ENCODE measurements around the gene SYT17. TPM values are rescaled to one million over a fixed set of nuclear protein-coding genes. Genes with fewer than 3 reads are reported as not detected.

The SYT17 gene
- polyA plus RNA-seq, 1 donor (not counting 4 experiments of a cell fraction or from before 2014, with no cell fraction given), result not detected

DNA sequence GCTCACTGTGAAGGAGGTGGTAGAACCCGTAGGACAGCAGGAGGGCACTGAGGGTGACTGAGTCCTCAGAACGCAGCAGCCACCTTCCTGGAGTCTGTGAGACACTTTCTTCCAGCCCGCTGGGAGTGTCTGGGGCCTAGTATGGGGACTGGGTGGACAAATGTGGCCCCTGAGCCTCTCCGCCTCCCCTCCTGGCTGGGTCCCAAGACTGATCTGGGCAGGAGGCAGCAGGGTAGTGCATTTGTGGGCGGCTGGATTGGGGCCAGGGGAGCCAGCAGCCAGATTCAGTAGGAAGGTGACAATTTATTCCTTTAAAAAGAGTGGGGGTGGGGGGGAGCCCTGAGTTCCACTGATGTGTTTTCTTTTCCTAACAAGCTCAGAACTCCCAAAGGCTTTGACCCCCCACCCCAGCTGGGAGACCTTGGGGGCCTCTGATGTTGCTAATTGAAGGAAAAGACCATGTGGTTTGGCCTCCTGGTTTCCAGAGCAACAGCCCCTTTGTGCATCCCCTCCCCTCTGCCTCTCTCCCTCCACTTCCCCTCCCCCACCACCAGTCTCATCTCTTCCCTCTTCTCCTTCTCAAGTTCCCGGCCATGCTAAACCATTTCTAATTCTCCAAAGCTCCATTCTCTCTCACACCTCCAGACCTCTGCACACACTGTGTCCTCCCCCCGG is 121.9 kb downstream of the SYT17 start:
- Histone ChIP-seq H3K79me2 (ENCODE audit: control insufficient read depth, insufficient read depth, low read length) (no peaks in the 10 kb centered on the region), H3K27me3 (ENCODE audit: control insufficient read depth, extremely low read depth, insufficient read depth, low read length) (no peaks in the 10 kb centered on the region), H3K36me3 (ENCODE audit: control insufficient read depth in 2 of 2, extremely low read depth in 1 of 2, insufficient read depth in 2 of 2, low read length in 2 of 2) (no peaks in the 10 kb centered on the region), H3K9me3 (ENCODE audit: control insufficient read depth, low read depth, low read length) (no peaks in the 10 kb centered on the region), H4K20me1 (ENCODE audit: control insufficient read depth, extremely low read depth, insufficient read depth, low read length) (no peaks in the 10 kb centered on the region), H3K9me1 (ENCODE audit: control insufficient read depth, extremely low read depth, insufficient read depth, low read length) (no peaks in the 10 kb centered on the region), H3K27ac (ENCODE audit: control insufficient read depth, insufficient read depth, low read length) (no peak overlapping the region), H3K4me1 (ENCODE audit: control insufficient read depth, extremely low read depth, insufficient read depth, low read length) (no peaks in the 10 kb centered on the region), H3K4me3 (ENCODE audit: control insufficient read depth in 2 of 3, extremely low read depth in 1 of 3, insufficient read depth in 2 of 3, low read depth in 1 of 3, low read length in 3 of 3) (no peak overlapping the region), H2AFZ (ENCODE audit: control insufficient read depth, low read length) (no peak overlapping the region), H3K4me2 (ENCODE audit: control insufficient read depth, extremely low read depth, insufficient read depth, low read depth, low read length) (no peak overlapping the region), H3K9ac (ENCODE audit: control insufficient read depth, extremely low read depth, insufficient read depth, low read length) (no peak overlapping the region)
- TF ChIP-seq, protein P1, sequence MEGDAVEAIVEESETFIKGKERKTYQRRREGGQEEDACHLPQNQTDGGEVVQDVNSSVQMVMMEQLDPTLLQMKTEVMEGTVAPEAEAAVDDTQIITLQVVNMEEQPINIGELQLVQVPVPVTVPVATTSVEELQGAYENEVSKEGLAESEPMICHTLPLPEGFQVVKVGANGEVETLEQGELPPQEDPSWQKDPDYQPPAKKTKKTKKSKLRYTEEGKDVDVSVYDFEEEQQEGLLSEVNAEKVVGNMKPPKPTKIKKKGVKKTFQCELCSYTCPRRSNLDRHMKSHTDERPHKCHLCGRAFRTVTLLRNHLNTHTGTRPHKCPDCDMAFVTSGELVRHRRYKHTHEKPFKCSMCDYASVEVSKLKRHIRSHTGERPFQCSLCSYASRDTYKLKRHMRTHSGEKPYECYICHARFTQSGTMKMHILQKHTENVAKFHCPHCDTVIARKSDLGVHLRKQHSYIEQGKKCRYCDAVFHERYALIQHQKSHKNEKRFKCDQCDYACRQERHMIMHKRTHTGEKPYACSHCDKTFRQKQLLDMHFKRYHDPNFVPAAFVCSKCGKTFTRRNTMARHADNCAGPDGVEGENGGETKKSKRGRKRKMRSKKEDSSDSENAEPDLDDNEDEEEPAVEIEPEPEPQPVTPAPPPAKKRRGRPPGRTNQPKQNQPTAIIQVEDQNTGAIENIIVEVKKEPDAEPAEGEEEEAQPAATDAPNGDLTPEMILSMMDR (optimal IDR thresholded peaks at IDR 0.05 in 1 of 3, IDR thresholded peaks at IDR 0.05 in 1 of 3, conservative IDR thresholded peaks at IDR 0.05 in 1 of 3; ENCODE audit: extremely low read depth in 1 of 3, insufficient read depth in 2 of 3, low read length in 3 of 3), result no peak
- no peak for TF ChIP-seq EZH2 (IDR thresholded peaks at IDR 0.05; ENCODE audit: low read length)
- dilution Hi-C loops (cut with MboI; ENCODE audit: extremely low pct_ligation_motif_present, low sequenced_read_pairs), result no loop called here
- DNase-seq (ENCODE audit: low read depth, low spot score) (no peak), FAIRE-seq (no peak)

DNA sequence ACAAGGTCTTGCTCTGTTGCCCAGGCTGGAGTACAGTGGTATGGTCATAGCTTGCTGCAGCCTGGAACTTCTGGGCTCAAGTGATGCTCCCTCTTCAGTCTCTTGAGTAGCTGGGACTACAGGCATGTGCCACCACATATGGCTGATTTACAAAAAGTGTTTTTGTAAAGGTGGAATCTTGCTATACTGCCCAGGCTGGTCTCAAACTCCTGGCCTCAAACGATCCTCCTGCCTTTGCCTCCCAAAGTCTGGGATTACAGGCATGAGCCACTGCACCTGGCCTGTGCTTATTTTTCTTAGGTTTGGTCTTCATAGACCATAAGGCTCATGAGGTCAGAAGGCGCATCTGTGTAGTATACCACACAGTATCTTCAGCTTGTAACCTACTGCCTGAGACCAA is 122.8 kb downstream of the SYT17 start:
- no peak overlapping the region for H3K4me2 ChIP-seq (ENCODE audit: control insufficient read depth, extremely low read depth, insufficient read depth, low read depth, low read length)
- no peak overlapping the region for H3K27ac ChIP-seq (ENCODE audit: control insufficient read depth, insufficient read depth, low read length)
- dilution Hi-C loops (cut with MboI; ENCODE audit: extremely low pct_ligation_motif_present, low sequenced_read_pairs), result no loop called here
- H3K9me1 ChIP-seq (ENCODE audit: control insufficient read depth, extremely low read depth, insufficient read depth, low read length), result no peaks in the 10 kb centered on the region
- no peaks in the 10 kb centered on the region for H3K79me2 ChIP-seq (ENCODE audit: control insufficient read depth, insufficient read depth, low read length)
- H4K20me1 ChIP-seq (ENCODE audit: control insufficient read depth, extremely low read depth, insufficient read depth, low read length), result no peaks in the 10 kb centered on the region
- no peak for DNase-seq (ENCODE audit: low read depth, low spot score)
- no peak overlapping the region for H3K4me3 ChIP-seq (ENCODE audit: control insufficient read depth in 2 of 3, extremely low read depth in 1 of 3, insufficient read depth in 2 of 3, low read depth in 1 of 3, low read length in 3 of 3)
- H3K27me3 ChIP-seq (ENCODE audit: control insufficient read depth, extremely low read depth, insufficient read depth, low read length), result no peaks in the 10 kb centered on the region
- no peak overlapping the region for H2AFZ ChIP-seq (ENCODE audit: control insufficient read depth, low read length)
- no peaks in the 10 kb centered on the region for H3K4me1 ChIP-seq (ENCODE audit: control insufficient read depth, extremely low read depth, insufficient read depth, low read length)
- FAIRE-seq, result no peak
- TF ChIP-seq, protein P1 (optimal IDR thresholded peaks at IDR 0.05 in 1 of 3, IDR thresholded peaks at IDR 0.05 in 1 of 3, conservative IDR thresholded peaks at IDR 0.05 in 1 of 3; ENCODE audit: extremely low read depth in 1 of 3, insufficient read depth in 2 of 3, low read length in 3 of 3), result no peak
- no peak for TF ChIP-seq EZH2 (IDR thresholded peaks at IDR 0.05; ENCODE audit: low read length)
- H3K9ac ChIP-seq (ENCODE audit: control insufficient read depth, extremely low read depth, insufficient read depth, low read length), result no peak overlapping the region
- no peaks in the 10 kb centered on the region for H3K36me3 ChIP-seq (ENCODE audit: control insufficient read depth in 2 of 2, extremely low read depth in 1 of 2, insufficient read depth in 2 of 2, low read length in 2 of 2)
- H3K9me3 ChIP-seq (ENCODE audit: control insufficient read depth, low read depth, low read length), result no peaks in the 10 kb centered on the region
